GM21367 (cell line): ENCODE data around the gene DTD2.

Experiments used
- ATAC-seq: cut with Tn5 transposase; IDR thresholded peaks from one replicate; pipeline ENCODE4 v1.9.1; 2021; ENCODE audit not compliant: unreplicated experiment

DTD2 gene

DNA sequence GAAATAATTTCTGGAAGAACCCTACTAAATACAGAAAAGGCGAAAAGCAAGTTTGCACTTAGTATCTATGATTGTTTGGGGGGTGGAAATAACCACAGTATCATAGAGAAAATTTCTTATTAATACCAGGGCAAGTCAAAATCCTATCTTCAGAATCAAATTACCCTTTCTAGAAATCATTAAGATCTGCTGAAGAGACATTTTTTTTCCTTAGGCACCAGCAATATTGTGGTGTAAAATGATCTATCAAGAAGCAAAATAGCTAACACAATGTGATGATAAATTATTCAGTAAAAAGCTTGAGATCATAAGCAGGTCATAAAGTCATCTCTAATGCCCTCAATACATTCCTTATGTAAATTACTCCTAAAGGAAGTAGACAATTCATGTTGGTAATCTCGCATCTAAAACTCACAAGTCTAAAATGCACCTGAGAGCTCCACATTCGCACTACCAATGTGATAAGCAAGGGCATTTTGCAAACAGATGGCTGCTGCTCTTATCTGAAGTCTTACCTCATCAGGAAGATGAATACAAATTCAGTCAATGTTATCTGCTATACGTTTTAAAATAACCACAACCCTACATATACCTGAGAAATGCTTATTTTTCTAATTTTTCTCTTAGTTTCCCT, 51.6 kb downstream of the DTD2 start:
- ATAC-seq = no peak

DNA sequence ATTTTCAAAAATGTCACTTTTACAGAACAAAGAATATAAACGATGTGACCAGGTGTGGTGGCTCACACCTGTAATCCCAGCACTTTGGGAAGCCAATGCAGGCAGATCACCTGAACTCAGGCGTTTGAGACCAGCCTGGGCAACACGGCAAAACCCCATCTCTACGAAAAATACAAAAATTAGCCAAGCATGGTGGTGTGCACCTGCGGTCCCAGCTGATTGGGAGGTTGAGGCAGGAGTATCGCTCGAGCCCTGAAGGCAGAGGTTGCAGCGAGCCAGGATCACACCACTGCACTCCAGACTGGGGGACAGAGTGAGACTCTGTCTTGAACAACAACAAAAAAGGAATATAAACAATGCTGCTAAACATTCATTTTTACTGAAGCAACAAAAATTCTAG, 52.2 kb downstream of the DTD2 start:
- no peak for ATAC-seq

GRCh38 chr14:31403707-31404106, 53.6 kb downstream of the DTD2 start:
- no peak for ATAC-seq

DNA sequence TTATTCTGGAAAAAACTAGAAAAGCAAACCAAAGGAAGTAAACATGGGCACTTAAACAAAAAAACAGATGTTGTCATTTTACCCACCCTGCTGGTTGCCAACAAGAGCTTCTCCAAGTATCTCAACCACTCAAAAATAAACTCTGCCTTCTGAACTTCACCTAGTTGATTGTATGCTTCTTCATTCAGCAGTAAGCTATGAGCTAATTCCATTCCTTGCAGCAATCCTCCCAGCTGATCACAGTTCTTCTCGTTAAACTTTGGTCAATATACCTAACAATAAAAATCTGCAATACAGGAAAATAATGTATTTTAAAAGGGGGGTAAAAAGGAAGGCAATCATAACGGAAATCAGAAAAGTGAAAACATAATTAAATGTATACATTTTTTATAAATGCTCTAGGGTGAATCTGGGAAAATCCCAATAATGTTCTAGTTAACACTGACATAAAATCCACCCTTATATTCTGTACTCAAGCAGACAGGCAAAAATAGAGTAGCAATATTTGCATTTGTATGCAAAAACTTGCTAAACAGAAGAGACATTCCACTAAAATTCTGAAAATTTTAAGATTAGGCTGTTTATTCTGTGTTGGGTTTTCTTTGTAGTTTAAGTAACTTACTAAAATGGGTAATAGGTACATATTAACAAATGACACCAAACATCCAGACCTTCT, 54.4 kb downstream of the DTD2 start:
- no peak for ATAC-seq

- no peak for ATAC-seq
Observed at GRCh38 chr14:31401369-31401932, 55.9 kb downstream of the DTD2 start.

DNA sequence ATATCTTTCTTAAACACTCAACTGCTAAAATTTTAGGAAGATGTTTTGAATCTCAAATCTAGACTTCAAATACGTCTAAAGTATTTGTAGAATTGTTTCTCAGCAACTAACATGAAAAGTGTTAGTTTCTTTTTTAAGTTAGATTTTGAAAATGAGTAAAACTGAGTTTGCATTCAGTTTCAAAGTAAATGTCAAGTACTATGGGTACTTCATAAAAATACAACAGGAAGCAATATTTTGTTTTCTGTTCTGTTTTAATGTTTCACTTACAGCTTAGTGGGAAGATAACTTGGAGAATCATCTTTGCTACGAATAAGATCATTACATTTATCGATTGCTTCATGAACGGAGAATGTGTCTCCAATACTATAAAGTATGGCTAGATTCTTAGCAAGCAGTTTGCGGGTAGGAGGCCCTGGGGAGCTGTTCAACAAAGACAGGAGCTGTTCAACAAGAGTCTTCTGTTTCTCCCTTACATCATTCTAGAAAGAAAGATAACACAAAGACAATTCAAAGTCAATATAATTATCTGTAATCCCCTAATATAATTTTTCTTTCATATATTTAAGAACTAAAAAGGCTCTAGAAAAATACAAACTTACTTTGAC, 57.2 kb downstream of the DTD2 start:
- ATAC-seq = no peak
